GM18498 (cell line): Measurements from ENCODE around the gene CDRT15L2.
"Not testable (repeated sequence)": the region's sequence is repeated elsewhere in the genome, so short reads cannot be mapped to it uniquely, and the experiment has no call there.

Experiments
- ATAC-seq: cut with Tn5 transposase; IDR thresholded peaks from one replicate; pipeline ENCODE4 v1.9.1; 2021; ENCODE audit warnings: mild to moderate bottlenecking, moderate library complexity; ENCODE audit not compliant: unreplicated experiment

The CDRT15L2 gene

DNA sequence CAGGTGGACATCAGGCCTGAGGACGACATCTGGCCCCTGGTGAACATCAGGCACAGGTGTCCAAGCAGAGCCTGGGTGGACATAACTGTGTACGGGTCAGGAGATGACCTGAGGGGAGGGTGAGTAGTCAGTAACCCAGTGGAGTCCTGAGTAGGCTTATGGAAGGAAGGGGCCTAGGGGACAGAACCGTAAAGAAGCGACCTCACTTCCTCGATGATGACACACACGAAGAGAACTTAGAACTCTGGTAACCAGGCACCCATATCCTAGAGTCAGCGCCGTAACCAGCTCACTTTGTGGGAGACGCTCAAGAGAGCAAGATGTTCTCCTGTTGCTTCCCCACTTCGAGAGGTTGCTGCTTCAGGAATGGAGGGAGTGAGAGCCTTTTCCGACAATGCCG, at the start of gene CDRT15L2:
Gene CDRT15L2, plus strand, starts transcription at position 301 of the 400 bp plus-strand sequence. Its CDS starts 20 bp downstream, at position 321.
- ATAC-seq, result not testable (repeated sequence)

DNA sequence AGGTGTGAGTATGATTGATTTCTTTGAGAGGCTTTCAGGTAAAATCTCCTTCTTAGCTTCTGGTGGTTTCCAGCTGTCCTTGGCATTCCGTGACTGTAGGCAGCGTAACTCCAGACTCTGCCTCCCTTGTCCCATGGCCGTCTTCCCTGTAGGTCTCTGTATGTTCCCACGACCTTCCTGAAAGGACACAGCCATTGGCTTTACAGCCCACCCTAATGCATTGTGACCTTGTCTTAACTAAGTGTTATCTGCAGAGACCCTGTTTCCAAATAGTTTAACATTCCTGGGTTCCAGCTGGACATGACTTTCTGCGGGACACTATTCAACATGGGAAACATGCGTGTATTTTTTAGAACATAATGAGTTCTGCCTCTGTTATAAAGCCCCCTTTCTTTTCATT, 49.4 kb upstream of the CDRT15L2 start:
- not testable (repeated sequence) for ATAC-seq

DNA sequence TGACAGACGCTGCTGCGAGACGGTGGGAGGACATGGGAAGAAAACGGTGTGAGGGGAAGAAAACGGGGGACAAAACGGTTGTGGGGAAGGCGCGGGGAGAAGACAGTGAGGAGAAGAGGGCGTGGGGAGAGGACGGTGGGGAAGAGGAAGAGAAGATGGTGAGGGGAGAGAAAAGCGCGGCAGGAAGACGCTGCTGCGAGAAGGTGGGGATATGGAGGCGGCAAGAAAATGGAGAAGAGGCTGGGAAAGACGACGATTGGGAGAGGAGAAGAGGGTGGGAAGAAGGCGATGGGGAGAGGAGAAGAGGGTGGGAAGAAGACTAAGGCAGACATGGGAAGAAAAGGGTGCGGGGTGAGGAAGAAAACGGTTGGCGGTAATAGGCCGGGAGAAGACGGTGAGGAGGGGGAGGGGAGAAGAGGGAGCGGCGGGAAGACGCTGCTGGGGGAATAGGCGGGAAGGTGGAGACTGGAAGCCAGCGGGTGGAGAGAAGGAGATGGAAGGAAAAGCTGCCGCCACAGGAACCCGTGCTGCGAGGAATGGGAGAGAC, 46.9 kb upstream of the CDRT15L2 start:
- not testable (repeated sequence) for ATAC-seq

DNA sequence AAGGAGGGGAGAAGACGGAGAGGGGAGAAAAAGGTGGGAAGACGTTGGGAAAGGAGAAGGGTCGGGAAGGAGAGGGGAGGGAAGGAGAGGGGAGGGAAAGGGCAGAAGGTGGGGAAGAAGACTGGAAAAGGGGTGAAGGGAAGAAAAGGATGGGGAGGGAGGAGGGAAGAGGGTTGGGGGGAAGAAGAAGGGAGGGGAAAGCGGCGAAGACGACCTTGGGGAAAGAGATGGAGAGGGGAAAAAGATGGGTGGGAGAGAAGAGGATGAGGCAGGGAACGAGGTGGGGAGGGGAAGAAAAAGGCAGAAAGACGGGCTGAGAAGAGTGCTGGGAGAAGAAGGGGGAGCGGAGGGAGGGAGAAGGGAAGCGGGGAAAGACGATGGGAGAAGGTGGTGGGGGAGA, 46.3 kb upstream of the CDRT15L2 start:
- ATAC-seq, result not testable (repeated sequence)

DNA sequence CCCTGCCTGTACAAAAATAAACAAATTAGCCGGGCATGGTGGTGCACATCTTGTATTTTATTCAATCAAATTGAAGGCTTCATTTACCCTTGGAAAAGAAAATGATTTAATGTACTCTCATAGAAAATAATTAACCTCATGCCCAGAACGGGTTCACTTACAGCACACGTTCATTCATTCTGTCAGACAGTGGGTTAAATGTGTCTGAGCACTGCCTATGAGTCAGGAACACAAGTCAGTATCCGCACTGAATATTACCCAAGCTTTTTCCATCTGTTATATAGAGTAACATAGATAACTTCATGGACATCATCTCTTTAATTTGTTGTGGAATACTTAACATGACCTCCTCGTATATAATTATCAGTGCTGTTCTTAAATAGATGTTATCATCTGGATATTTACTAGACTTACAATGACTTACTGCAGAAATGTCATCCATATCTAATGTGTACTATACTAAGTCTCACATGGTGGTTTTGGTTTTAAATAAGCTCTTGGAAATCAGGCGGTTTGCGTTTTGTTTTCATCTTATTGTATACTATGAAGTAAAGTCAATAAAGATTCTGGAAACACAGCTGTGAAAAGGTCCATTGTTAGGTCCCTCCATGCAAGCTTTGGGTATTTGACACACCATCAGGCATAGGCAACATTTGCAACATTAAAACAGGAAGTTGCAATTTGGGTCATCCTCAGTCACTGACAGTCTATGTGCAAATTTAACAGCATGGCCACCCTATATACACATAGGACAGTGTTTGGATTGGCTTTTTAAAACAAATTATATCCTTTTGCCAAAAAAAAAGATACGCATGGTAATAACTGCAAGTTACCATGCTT, 44.6 kb upstream of the CDRT15L2 start:
- ATAC-seq, result not testable (repeated sequence)

DNA sequence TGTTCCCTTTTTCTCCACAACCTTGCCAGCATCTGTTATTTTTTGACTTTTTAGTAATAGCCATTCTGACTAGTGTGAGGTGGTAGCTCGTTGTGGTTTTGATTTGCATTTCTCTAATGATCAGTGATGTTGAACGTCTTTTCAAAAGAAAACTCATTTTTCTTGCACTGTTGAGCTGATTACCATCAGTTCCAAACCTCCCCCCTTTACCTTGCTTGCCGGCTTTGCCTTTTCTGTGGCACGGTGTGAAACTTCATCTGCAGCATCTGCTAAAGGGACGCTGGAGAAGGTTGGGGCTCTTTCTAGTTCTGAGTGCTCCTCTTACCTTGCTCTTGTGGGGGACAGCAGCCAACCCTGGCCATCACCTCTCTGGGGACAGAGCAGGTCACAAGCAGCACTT, 39.1 kb upstream of the CDRT15L2 start:
- ATAC-seq, result peak; percentile 98

DNA sequence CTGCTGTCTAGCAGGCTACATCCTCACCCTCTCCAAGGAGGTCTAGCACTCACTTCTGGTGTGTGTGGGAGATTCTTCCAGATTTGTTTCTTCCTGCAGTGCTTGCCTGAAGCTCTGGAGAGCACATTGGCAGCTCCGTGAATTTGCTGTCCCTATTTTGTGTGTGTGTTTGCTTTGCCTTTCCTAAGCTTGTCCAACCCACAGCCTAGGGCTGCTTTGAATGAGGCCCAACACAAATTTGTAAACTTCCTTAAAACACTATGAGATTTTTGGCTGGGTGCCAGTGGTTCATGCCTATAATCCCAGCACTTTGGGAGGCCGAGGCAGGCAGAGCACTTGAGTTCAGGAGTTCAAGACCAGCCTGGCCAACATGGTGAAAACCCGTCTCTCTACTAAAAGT, 38.7 kb upstream of the CDRT15L2 start:
- ATAC-seq, result not testable (repeated sequence)

DNA sequence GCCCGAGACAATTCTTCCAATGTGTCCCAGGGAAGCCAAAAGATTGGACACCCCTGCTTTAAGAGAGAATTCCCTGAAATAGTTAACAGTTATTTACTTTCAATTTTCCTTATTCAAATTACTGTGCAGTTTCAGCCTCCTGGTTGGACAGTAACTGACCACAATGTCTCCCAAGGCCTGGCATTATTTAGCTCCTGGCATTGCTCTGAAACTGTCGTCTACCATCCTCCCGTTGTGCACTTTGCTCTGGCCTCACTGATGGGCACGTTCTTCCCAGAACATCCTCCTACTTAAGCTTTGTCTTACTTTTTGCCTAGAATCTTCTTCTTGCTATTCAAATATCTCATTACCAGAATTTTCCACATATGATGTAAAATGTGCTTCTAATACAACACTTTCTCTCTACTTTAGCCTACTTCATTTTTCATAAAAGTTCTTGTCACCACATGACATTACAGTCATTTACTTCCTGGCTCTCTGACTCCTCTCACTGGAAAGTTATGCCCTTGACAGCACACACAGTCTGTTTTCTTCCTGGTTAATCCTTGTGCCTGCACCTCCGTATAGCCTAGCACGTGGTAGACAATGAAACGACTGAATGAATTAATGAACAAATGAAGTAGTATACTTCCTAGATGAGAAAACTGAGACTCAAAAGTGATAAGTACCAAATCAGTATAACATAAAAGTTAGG, 37.5 kb upstream of the CDRT15L2 start:
- not testable (repeated sequence) for ATAC-seq

DNA sequence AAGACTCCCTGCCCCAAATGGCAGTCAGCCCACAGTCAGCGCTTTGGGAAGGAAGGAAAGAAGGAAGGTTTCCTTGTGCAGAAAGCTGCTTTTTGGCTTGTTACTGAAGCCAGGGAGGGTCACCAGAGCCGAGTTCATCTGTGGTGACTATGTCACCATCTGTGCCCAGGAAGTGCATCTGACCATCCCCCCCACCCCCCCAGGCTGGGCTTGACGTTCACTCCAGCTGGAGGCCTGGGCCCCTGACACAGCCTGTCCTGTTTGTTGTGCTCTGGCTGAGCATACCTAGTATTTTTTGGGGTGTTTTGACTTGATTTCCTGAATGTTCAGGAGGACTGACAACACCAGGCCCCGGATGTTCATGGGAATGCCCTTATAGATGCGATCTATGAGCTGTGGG, 31.6 kb upstream of the CDRT15L2 start:
- not testable (repeated sequence) for ATAC-seq

DNA sequence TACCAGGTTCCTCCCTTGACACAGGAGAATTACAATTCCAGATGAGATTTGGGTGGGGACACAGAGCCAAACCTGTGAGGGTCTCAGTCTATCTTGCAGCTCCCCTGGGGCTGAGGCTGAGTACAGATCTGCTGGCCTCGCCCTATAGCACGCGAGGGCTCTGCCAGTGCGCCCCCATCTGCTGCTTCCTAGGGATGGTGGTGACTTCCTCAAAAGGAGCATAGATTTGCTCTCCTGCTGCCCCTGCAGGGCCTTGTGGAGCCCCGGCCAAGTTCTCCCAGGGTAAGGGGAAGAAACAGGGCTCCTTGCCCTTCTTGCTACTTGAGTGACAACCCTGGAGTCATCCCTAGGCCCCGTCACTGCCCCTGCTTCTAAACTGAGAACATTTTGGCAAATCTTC, 26.6 kb upstream of the CDRT15L2 start:
- not testable (repeated sequence) for ATAC-seq

DNA sequence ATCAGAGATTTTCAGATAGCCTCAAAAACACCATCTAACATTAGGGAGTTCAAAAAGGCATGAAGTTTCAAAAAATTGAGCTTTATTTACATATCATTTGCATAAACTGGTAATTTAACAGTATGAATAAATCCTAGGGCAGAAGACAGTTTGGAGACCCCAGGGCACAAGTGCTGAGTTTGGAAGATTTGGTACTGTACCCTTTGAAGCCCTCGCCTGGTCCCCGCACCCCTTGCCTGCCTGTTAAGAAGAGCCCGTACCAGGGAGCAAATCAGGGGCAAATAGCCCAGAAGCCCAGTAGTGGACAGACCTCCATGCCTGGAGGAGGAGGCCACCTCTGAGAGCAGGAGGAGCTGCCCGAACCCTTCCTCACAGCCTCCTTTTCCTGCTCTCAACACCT, 24.8 kb upstream of the CDRT15L2 start:
- ATAC-seq, result not testable (repeated sequence)

DNA sequence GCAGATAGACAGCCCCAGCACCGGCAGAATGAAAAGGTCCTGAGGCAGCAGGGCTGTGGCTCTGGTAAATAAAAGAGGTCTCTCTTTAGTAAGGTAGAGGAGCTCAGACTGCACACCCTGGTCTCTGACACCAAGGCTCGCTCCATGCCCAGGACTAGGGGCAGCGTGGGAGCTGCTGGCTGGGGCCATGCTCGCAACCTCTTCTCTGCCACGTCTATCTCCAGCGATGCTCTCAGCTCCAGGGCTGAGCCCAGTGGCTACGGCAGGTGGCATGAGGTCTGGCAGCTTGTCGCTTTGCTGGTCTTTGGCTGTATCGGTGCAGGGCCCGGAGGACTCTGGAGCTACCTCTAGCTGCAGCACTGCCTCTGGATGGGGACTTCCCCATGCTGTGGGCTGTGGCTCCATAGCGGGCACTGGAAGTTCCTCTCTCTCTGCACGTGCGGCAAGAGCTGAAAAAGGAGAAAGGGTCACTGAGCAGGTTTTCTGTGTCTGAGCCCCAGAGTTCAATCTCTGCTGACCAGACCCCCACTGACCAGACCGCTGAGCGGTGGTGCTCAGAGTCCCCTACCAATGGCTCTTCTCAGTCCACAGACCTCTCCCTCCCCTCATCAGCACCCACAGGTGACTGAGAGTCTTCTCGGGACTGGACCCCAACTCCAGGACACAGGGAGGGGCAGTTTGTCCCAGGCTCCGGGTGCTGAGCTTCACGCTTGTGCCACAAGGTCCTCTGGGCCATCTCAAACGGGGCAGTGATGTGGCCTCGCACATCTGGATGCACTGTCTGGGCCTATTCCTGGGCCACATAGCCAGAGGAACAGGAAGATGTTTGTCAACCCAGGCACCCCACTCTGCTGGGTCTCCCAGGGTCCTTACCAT, 24.2 kb upstream of the CDRT15L2 start:
- not testable (repeated sequence) for ATAC-seq

DNA sequence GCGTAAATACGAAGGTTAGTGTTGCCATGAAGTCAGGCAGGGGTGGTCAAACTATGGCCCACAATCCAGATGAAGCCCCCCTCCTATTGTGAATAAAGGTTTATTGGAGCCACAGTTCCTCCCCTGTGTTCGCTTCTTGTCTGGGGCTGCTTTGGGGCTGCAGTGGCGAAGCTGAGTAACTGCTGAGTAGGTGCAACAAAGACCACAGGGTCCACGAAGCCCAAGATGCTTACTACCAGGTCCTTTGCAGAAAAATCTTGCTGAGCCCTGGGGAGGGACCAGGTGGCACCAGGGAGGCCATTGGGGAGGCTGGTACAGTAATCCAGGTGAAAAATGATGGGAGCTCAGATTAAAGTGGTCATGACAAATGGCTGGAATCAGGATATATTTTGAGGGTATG, 21.4 kb upstream of the CDRT15L2 start:
- not testable (repeated sequence) for ATAC-seq

DNA sequence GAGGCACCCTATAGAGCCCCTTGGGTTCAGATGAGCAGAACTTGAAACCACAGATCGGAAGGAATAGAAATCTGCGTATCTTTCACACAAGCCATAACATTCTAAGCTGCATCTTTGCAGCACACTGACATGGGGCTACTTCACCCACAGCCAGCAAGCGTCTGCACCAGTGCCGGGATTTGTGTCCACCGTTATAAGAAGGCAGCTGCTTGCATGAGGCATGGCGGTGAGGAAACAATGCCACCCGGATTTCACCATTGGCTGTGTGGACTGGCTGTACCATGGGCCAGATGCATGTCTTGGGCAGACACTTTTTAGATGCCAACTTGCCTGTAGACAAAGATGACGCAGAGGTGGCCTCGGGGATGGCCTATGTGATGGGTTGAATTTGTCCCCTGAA, 20.5 kb upstream of the CDRT15L2 start:
- ATAC-seq, result not testable (repeated sequence)

DNA sequence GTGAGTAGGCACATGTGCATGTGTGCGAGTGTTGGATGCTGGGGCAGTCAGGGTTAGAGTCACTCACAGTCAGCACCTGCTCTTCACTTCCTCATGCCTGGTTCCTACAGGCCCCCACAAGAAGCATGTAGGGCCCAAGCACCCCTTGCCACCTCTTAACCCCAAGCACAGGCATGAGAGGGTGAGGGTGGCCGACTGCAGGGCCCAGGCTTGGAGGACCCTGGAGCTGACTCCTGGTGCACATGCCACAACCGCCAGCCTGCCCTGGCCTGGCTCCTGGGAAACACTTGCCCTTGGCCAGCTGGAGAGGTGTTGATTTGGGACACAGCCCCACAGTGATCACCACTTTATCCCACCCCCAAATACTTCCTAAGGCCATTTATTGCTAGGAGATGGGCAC, 16.9 kb upstream of the CDRT15L2 start:
- no peak for ATAC-seq

DNA sequence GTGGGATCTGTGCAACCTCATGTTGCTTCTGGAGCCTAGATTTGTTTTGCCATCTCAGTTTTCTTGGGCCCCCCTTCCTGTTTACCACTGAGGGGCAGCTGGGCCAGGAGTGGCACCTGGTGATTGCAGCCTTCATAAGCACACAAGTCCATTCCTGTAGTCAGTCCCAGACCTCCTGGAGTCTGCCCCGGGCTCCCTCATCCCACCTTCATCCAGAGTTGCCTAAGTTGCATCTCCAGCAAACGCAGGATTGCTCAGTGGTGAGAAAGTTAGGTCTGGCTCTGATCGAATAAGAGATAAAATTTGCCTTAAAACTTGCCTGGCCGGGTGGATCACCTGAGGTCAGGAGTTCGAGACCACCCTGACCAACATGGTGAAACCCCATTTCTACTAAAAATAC, 14.3 kb upstream of the CDRT15L2 start:
- ATAC-seq, result not testable (repeated sequence)

DNA sequence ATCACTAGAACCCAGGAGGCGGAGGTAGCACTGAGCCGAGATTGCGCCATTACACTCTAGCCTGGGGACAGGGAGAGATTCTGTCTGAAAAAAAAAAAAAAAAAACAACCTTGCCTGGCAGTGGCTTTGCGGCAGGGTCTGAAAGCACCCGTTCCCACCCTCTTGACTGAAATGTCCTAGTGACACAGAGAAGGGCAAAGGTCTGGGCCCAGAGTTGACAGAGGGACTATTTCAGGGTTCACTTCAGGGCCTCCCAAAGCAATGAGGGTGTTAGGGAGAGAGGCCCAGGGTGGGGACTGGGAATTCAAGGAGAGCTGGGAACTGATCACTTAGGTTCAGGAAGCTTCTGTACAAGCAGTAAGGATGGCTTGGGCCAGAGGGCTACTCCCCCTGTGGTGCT, 13.8 kb upstream of the CDRT15L2 start:
- ATAC-seq, result no peak

DNA sequence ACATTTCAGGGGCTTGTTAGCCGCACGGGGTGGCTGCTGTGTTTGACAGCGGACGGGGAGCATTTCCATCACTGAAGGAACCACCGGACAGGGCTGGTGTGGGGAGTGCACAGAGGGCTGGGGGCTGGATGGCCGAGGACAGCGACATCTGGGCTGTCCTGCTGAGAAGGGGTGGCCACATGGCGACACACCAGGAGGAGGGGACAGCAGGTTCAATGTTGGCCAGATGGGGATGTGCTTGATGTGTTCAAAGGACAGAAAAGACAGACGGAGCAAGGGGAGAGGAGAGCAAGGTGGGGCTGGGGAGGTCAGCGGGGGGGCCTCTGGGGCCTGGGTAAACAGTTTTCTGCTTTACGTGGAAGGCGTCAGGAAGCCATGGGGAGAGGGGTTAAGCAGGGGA, 12.8 kb upstream of the CDRT15L2 start:
- not testable (repeated sequence) for ATAC-seq

DNA sequence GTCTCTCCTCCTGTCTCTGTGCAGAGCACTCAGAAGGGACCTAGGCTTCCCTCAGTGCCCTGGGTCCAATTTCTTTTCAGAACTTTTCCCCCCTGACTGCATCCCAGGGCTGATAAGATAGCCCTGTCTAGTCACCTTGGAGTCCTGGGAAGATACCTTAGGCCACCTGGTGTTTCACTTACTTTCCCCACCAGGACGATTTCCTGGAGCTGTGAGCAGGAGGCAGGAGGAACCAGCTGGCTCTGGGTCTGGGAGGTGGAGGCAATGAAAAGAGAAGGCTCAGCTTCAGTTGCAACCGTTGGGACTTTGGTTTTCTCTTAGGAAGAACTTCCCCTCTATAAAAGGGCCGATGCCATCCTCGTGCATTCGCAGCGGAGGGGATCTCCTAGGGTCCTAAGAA, 12.1 kb upstream of the CDRT15L2 start:
- ATAC-seq, result not testable (repeated sequence)

DNA sequence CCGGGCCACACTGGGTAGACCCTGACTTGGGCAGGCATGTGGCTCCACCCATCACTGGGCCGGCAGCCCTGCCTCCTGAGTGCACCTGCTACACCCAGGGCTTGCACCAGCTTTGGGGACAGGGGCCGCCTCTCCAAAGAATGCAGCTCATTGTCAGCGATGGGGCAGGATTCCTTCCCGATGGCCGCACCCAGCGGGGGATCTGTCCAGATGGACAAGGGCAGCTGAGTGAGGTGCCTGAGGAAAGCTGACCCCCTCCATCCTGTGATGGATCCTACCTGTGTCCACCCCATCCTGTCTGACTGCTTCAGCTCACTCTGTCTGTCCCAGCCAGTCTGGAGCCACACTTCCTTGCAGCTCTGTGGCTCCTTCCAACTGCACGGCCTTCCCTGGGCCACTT, 10.9 kb upstream of the CDRT15L2 start:
- ATAC-seq, result not testable (repeated sequence)

DNA sequence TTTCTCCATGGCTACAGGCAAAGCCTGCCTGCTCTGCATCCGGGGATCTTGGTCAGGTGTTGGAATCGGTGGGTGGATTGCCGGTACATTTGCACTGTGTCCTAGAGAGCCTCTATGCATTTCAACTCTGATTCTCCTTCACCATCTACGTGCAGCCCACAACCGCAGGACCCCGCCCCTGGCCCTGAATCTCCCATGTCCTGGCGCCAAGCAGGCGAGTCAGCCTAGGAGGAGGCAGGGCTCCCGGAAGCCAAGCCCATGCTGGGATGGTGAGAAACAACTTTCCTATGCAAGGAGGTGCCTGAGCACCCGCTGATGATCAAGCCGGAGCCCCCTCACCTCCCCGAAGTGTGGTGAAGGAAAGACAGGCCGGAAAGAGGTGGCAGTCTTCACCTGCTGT, 7.9 kb upstream of the CDRT15L2 start:
- not testable (repeated sequence) for ATAC-seq
